Calu3 (cell line): ENCODE data around the gene TLE3. TPM values are rescaled to one million over a fixed set of nuclear protein-coding genes. Genes with fewer than 3 reads are reported as not detected.

Experiments used
- BruUV-seq: library from RNA; stranded (reverse); fragments of 400-500 nt; replicated peaks from 2 replicates; lab custom pipeline; 2021; lab: Mats Ljungman, UMichigan
- CTCF ChIA-PET: fragments of 300-600 bp; sonication (Branson Sonifier 250); formaldehyde crosslinking; loops from one replicate; lab custom pipeline; 2022; ENCODE audit warnings: antibody characterized with exemption; lab: Charles Lee
- DNase-seq: peaks from one replicate; pipeline ENCODE4 v3.0.0; 2022
- H3K27ac Mint-ChIP-seq: one replicate; pipeline ENCODE4 v1.8.0; 2022; ENCODE audit warnings: mixed read lengths; ENCODE audit not compliant: unreplicated experiment
- H3K27me3 Mint-ChIP-seq: one replicate; pipeline ENCODE4 v1.8.0; 2022; ENCODE audit warnings: mixed read lengths; ENCODE audit not compliant: unreplicated experiment
- H3K36me3 Mint-ChIP-seq: one replicate; pipeline ENCODE4 v1.8.0; 2022; ENCODE audit warnings: mild to moderate bottlenecking, moderate library complexity, mixed read lengths; ENCODE audit not compliant: insufficient read depth, unreplicated experiment
- H3K4me1 Mint-ChIP-seq: one replicate; pipeline ENCODE4 v1.8.0; 2022; ENCODE audit warnings: mild to moderate bottlenecking, low read depth, mixed read lengths; ENCODE audit not compliant: unreplicated experiment
- H3K4me3 Mint-ChIP-seq: one replicate; pipeline ENCODE4 v1.8.0; 2022; ENCODE audit warnings: mild to moderate bottlenecking, low read depth, moderate library complexity, mixed read lengths; ENCODE audit not compliant: unreplicated experiment
- H3K9me3 Mint-ChIP-seq: one replicate; pipeline ENCODE4 v1.8.0; 2022; ENCODE audit warnings: low read depth, mixed read lengths; ENCODE audit not compliant: unreplicated experiment
- CTCF ChIP-seq: fragments of 200-600 bp; IDR thresholded peaks from one replicate; pipeline ENCODE4 v1.8.0; 2022; ENCODE audit warnings: antibody characterized with exemption; ENCODE audit not compliant: unreplicated experiment
- intact Hi-C: fragments of 100-400 bp; cut with micrococcal nuclease; formaldehyde crosslinking; loops from one replicate; pipeline ENCODE4 v1.10.0; 2022; ENCODE audit not compliant: unreplicated experiment
- total RNA-seq: library from RNA; stranded (reverse); gene quantifications from 2 replicates; pipeline ENCODE4 v1.2.3, GENCODE V29; 2022

The TLE3 gene
- total RNA-seq, 1 experiment from 2014 or later: 54.8 TPM

- no peak overlapping the region for H3K27ac Mint-ChIP-seq
- DNase-seq: no peak
- no peak overlapping the region for H3K4me3 Mint-ChIP-seq
- CTCF ChIA-PET: interaction anchor here (0.6 kb wide), 1 partner anchor 255 kb away, joined by 3 read pairs; no protein-coding TSS in a partner anchor
- peaks cover 44% of the 10 kb centered on the region for H3K36me3 Mint-ChIP-seq
- intact Hi-C loops: no loop called here
- no peak for TF ChIP-seq CTCF
- BruUV-seq: no TSS peak
- H3K27me3 Mint-ChIP-seq: no peaks in the 10 kb centered on the region
- H3K9me3 Mint-ChIP-seq: no peaks in the 10 kb centered on the region
- H3K4me1 Mint-ChIP-seq: no peaks in the 10 kb centered on the region
Measured at GRCh38 chr15:70072479-70072878, 25.2 kb downstream of the TLE3 start.

GRCh38 chr15:70071799-70072198, 25.9 kb downstream of the TLE3 start:
- intact Hi-C loops: no loop called here
- TF ChIP-seq CTCF: no peak
- Mint-ChIP-seq H3K27ac (no peak overlapping the region), H3K4me3 (no peak overlapping the region), H3K27me3 (no peaks in the 10 kb centered on the region), H3K36me3 (peaks cover 43% of the 10 kb centered on the region), H3K9me3 (no peaks in the 10 kb centered on the region), H3K4me1 (no peaks in the 10 kb centered on the region)
- no peak for DNase-seq
- BruUV-seq: no TSS peak
- CTCF ChIA-PET: no interaction called here

- H3K27ac Mint-ChIP-seq: no peak overlapping the region
- no peaks in the 10 kb centered on the region for H3K27me3 Mint-ChIP-seq
- CTCF ChIA-PET: no interaction called here
- H3K9me3 Mint-ChIP-seq: no peaks in the 10 kb centered on the region
- intact Hi-C loops: loop anchor here (10.0 kb wide), 1 partner anchor 315 kb away; no protein-coding TSS in a partner anchor
- H3K4me3 Mint-ChIP-seq: no peak overlapping the region
- H3K4me1 Mint-ChIP-seq: peaks cover 8% of the 10 kb centered on the region
- TF ChIP-seq CTCF: no peak
- DNase-seq: no peak
- BruUV-seq: no TSS peak
- peaks cover 33% of the 10 kb centered on the region for H3K36me3 Mint-ChIP-seq
Measured at GRCh38 chr15:70069716-70070115, 28.0 kb downstream of the TLE3 start.

GRCh38 chr15:70068783-70069565, 28.7 kb downstream of the TLE3 start:
- CTCF ChIA-PET: no interaction called here
- H3K4me3 Mint-ChIP-seq: no peak overlapping the region
- peaks cover 26% of the 10 kb centered on the region for H3K36me3 Mint-ChIP-seq
- no peak for TF ChIP-seq CTCF
- BruUV-seq: no TSS peak
- H3K27me3 Mint-ChIP-seq: no peaks in the 10 kb centered on the region
- H3K9me3 Mint-ChIP-seq: no peaks in the 10 kb centered on the region
- H3K27ac Mint-ChIP-seq: no peak overlapping the region
- intact Hi-C loops: loop anchor here (10.0 kb wide), 1 partner anchor 314 kb away; no protein-coding TSS in a partner anchor
- H3K4me1 Mint-ChIP-seq: peaks cover 15% of the 10 kb centered on the region
- DNase-seq: no peak
